Stimulated activated CD8-positive, alpha-beta memory T cell treated with anti-CD3 and anti-CD28 coated beads, Interleukin-15, amount 100 ng/mL, for 24 hours (primary cell): Measurements from ENCODE around the gene AOAH.
"Not testable (repeated sequence)": the region's sequence is repeated elsewhere in the genome, so short reads cannot be mapped to it uniquely, and the experiment has no call there.

Source experiments
- DNase-seq: peaks from one replicate; pipeline ENCODE4 v3.0.0-alpha.2; 2020; ENCODE audit warnings: low read depth

AOAH gene

GRCh38 chr7:36657036-36657660 lies 67.1 kb downstream of the AOAH start:
- no peak for DNase-seq

- no peak for DNase-seq
Measured at GRCh38 chr7:36654436-36654835, 69.9 kb downstream of the AOAH start.

- no peak for DNase-seq
Measured at GRCh38 chr7:36653663-36654355, 70.5 kb downstream of the AOAH start.

- no peak for DNase-seq
Measured at GRCh38 chr7:36653008-36653662, 71.2 kb downstream of the AOAH start.

GRCh38 chr7:36652431-36652830 lies 71.9 kb downstream of the AOAH start:
- DNase-seq, result no peak

GRCh38 chr7:36651404-36651803 lies 72.9 kb downstream of the AOAH start:
- DNase-seq, result no peak

- no peak for DNase-seq
Measured at GRCh38 chr7:36650766-36651312, 73.5 kb downstream of the AOAH start.

GRCh38 chr7:36650320-36650719 lies 74.0 kb downstream of the AOAH start:
- DNase-seq, result no peak

- DNase-seq, result not testable (repeated sequence)
Measured at GRCh38 chr7:36649319-36649718, 75.0 kb downstream of the AOAH start.

- DNase-seq, result no peak
Measured at GRCh38 chr7:36648441-36648840, 75.9 kb downstream of the AOAH start.

- DNase-seq, result no peak
Measured at GRCh38 chr7:36644625-36645422, 79.5 kb downstream of the AOAH start.

GRCh38 chr7:36642414-36642813 lies 81.9 kb downstream of the AOAH start:
- no peak for DNase-seq

GRCh38 chr7:36642010-36642409 lies 82.3 kb downstream of the AOAH start:
- DNase-seq, result no peak

GRCh38 chr7:36640682-36641081 lies 83.6 kb downstream of the AOAH start:
- no peak for DNase-seq

GRCh38 chr7:36639826-36640225 lies 84.5 kb downstream of the AOAH start:
- DNase-seq, result no peak

GRCh38 chr7:36638586-36639263 lies 85.6 kb downstream of the AOAH start:
- no peak for DNase-seq

- DNase-seq, result no peak
Measured at GRCh38 chr7:36638140-36638539, 86.2 kb downstream of the AOAH start.

GRCh38 chr7:36637417-36637816 lies 86.9 kb downstream of the AOAH start:
- no peak for DNase-seq

- no peak for DNase-seq
Measured at GRCh38 chr7:36636126-36636525, 88.2 kb downstream of the AOAH start.

GRCh38 chr7:36635091-36635490 lies 89.2 kb downstream of the AOAH start:
- DNase-seq, result no peak

GRCh38 chr7:36633377-36633776 lies 90.9 kb downstream of the AOAH start:
- no peak for DNase-seq
